NCI-H748 treated with DMSO at 0.1 percent for 48 hours (cell line): ENCODE data around the gene MACROH2A1.

Experiments
- DNase-seq: peaks from one replicate; lab custom pipeline; 2025; lab: John Stamatoyannopoulos, UW

The MACROH2A1 gene

GRCh38 chr5:135398855-135399793, at the start of gene MACROH2A1:
Gene MACROH2A1 (minus strand): TSS chr5:135399231. CDS start chr5:135389093, 10,138 bp downstream.
- peak; percentile 38 for DNase-seq

- DNase-seq, result no peak
These were observed 49.2 kb upstream of the MACROH2A1 start for GRCh38 chr5:135448071-135448739.

GRCh38 chr5:135447298-135447929, 48.4 kb upstream of the MACROH2A1 start, which contains the start of gene DCANP1:
Gene DCANP1 (minus strand): TSS chr5:135447348. CDS start chr5:135447108, 240 bp downstream.
- DNase-seq, result no peak

GRCh38 chr5:135446615-135447014, 47.6 kb upstream of the MACROH2A1 start:
- no peak for DNase-seq

- DNase-seq, result no peak
These were observed 47.2 kb upstream of the MACROH2A1 start for GRCh38 chr5:135446206-135446605.

- DNase-seq, result no peak
These were observed 46.4 kb upstream of the MACROH2A1 start for GRCh38 chr5:135445306-135445985.

GRCh38 chr5:135444881-135445280, 45.9 kb upstream of the MACROH2A1 start:
- DNase-seq, result no peak

- DNase-seq, result no peak
These were observed 45.3 kb upstream of the MACROH2A1 start for GRCh38 chr5:135444360-135444759.

GRCh38 chr5:135443161-135443960, 44.3 kb upstream of the MACROH2A1 start:
- DNase-seq, result no peak

- no peak for DNase-seq
These were observed 43.6 kb upstream of the MACROH2A1 start for GRCh38 chr5:135442431-135443160.

GRCh38 chr5:135441919-135442318, 42.9 kb upstream of the MACROH2A1 start:
- DNase-seq, result no peak

- no peak for DNase-seq
These were observed 42.4 kb upstream of the MACROH2A1 start for GRCh38 chr5:135441350-135441831.

- no peak for DNase-seq
These were observed 41.9 kb upstream of the MACROH2A1 start for GRCh38 chr5:135440916-135441315.

GRCh38 chr5:135439231-135440205, 40.5 kb upstream of the MACROH2A1 start:
- DNase-seq, result no peak

GRCh38 chr5:135438636-135439221, 39.7 kb upstream of the MACROH2A1 start:
- DNase-seq, result no peak

GRCh38 chr5:135437796-135438560, 38.9 kb upstream of the MACROH2A1 start:
- DNase-seq, result no peak

- DNase-seq, result no peak
These were observed 38.4 kb upstream of the MACROH2A1 start for GRCh38 chr5:135437422-135437795.

- DNase-seq, result no peak
These were observed 38.0 kb upstream of the MACROH2A1 start for GRCh38 chr5:135436951-135437418.
